Activated CD4-positive, CD25-positive, alpha-beta regulatory T cell (primary cell): ENCODE data around the gene SPATS2L.
"Not testable (repeated sequence)": the region's sequence is repeated elsewhere in the genome, so short reads cannot be mapped to it uniquely, and the experiment has no call there.

Source experiments
- DNase-seq, 4 experiments: peaks; one replicate each; lab custom pipeline; 2025; lab: John Stamatoyannopoulos, UW

The SPATS2L gene

GRCh38 chr2:200320344-200320743 is 13.9 kb downstream of the SPATS2L start:
- DNase-seq, result no peak

DNA sequence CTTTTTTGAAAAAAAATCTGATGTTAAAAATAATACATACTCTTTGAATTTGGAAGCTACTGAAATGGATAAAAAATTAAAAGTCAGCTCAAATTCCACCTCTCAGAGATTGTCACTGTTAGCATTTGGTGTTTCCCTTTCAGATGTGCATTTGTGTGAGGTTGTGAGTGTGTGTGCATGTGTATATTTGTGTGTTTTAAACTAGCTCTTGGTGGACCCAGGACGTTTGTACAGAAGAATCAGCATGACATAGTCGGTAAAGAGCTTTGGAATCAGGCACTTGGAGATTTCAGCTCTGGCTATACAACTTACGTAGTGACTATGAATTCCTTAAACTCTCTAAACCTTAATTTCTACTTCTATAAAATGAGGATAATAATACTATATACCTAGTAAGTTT is 14.5 kb downstream of the SPATS2L start:
- DNase-seq, result no peak

- DNase-seq, result no peak
Observed at GRCh38 chr2:200321780-200322534, 15.5 kb downstream of the SPATS2L start.

DNA sequence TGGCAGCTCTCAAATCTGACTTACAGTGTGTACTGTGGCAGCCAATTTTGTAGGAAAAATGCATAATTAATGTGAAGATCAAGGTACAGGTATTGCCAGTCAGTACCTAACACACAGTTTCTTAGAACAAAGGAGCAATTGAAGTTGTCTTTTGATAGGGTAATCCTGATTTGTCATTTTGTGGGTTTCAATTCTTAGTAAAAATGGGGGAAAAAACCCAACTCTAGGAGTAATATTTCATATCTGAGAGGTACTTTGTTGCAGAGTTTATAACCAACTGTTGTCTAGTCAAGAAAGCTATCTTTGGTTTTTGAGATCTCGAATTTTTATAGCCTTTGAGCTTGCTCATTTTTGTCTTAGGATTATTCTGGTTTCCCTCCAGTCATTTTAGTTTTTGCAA is 16.1 kb downstream of the SPATS2L start:
- no peak for DNase-seq

- DNase-seq, result no peak
Observed at GRCh38 chr2:200324362-200324761, 17.9 kb downstream of the SPATS2L start.

DNA sequence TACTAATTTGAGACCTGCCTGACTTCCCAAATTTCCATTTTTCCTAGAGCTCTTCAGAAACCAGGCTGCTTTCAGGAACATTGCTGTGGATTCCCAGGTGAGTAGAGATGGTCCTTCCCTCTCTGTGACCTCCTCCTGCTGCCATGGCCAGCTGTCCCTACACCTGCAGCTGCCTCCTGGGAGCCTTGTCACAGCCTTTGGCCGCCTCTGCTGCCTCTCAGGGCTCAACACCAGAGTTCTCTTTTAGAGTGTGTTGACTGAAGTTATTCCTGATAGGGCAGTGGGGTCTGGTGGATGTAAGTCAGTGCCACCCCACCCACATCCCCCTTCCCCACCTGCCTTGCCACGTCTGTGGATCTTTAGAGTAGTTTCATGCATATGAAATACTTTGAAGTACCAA is 22.9 kb downstream of the SPATS2L start:
- DNase-seq, result no peak

- DNase-seq, result no peak
Observed at GRCh38 chr2:200329798-200330197, 23.3 kb downstream of the SPATS2L start.

DNA sequence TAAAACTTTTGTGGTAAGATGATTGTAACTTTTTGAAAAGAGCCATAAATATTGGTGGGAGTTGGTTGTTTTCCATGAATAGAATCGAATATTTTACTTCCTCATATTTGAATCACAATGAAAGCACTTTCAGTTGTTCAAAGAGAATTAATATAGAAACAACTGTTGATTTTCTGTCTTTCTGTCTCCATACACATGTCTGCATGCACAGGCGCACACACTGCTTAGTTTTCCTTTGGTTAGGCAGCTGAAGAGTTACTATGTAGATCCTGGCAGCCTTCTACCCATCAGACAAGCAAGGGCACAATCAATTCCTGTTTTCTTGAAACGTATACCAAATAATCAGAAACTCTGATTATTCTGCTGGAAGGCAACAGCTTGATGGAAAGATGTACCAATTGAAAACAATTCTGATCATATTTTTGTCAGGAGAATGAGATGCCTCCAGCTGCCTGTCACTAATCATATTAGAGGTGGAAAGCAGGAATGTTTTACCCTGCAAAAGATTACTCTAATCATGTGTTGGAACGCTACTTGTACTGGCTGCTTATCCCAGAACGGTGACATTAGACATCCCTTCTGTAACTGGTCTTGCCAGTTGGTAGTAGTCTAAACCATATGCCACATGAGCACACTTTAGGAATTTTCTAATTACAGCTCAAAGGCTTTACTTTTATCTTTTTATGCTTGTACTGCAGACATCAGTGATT is 24.0 kb downstream of the SPATS2L start:
- no peak for DNase-seq

GRCh38 chr2:200331061-200331400 is 24.5 kb downstream of the SPATS2L start:
- DNase-seq, result no peak

DNA sequence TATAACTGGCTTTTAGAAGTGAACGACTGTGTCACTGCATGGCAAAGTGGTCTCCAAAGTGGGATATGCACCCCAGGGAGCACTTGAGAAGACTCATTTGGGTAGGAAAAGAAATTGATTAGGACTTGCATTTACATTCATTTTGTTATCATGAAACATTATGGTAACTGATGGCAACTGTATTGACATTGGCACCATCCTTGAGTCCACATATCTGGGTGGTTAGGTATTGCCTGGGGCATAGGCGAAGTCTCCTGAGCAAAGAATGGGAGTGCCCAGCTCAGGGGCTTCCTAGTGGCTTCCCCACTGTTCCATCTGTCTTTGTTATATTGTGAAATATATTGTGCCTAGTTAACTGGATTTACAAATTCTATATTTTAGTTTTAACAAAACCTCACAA is 29.2 kb downstream of the SPATS2L start:
- no peak for DNase-seq

- DNase-seq, result no peak
Observed at GRCh38 chr2:200336980-200337615, 30.6 kb downstream of the SPATS2L start.

GRCh38 chr2:200337621-200338020 is 31.1 kb downstream of the SPATS2L start:
- DNase-seq, result no peak

- DNase-seq, result no peak
Observed at GRCh38 chr2:200338692-200339091, 32.2 kb downstream of the SPATS2L start.

DNA sequence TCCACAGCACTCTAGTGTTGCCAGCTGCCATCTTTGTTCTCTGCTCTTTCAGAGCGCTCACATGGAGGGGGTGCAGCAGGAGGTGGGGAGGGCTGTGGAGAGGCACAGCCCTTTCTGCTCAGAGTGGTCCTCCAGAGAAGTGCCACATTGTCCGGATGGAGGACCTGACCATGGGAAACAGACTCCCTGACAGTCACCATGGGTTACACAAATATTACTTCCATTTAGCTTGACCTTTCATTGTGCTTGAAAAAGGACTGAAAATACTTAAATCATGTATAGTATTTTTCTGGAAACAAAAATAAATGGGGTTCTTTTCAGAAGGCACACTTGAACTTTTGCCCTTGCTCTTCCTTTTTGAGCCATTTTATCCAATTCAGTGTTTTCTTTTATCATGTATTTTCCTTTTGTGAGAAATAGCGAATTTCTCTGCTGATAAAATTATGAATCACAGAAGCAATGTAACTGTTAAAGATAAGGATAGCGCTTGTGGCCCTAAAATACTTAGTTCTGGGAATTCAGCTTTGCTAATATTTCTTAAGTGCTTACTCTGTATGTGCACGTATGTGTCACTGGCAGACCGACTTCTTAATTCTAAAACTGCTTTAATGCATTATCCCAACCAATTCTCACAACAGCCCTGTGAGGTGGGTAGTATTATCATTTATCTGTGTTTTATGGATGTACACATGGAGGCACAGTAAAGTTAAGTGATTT is 34.2 kb downstream of the SPATS2L start:
- DNase-seq, result no peak

- DNase-seq, result no peak
Observed at GRCh38 chr2:200341376-200341775, 34.9 kb downstream of the SPATS2L start.

DNA sequence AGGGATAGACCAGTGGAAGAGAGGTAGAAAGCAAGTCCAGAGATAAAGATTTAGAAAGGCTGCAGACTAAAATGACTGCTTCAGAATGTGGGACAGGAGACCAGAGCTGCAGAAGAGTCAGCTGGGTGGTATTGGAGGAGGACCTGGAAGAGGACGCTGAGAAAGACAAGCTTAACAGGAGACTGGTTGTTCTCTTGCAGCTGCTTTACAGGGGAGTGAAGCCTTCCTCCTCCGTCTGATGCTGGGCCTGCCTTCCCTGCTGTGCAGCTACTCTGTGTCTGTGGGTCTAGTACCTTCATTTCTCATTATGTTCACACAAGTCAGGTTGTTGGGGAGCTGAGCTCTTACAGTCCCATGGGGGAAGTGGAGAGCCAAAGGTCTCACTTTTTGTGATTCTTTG is 35.7 kb downstream of the SPATS2L start:
- DNase-seq, result no peak

DNA sequence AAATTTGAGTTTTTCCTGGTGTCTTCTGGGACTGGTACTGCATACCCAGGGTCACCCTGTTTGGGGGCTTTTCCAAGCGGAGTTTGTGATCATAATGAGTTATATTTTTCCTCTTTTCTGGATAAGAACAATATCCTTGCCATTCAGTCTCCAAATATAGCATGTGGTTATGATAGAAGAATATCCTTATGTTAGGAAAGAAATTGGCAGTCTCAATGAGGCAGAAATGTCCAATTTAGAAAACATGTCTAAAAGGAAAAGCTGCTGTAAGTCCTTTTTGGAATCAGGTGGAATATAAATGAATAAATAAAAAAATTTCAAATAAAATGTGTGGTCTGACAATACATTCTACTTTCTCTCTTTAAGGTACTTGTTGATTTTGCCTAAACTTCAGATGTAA is 36.2 kb downstream of the SPATS2L start:
- no peak for DNase-seq

DNA sequence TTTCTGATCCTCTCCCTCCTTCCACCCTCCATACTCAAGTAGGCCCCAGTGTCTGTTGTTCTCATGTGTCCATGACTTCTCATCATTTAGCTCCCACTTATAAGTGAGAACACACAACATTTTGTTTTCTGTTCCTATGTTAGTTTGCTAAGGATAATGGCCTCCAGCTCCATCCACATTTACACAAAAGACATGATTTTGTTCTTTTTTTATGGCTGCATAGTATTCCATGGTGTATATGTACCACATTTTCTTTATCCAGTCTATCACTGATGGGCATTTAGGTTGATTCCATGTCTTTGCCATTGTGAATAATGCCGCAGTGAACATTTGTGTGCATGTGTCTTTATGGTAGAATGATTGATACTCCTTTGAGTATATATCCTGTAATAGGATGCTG is 37.7 kb downstream of the SPATS2L start:
- not testable (repeated sequence) for DNase-seq

DNA sequence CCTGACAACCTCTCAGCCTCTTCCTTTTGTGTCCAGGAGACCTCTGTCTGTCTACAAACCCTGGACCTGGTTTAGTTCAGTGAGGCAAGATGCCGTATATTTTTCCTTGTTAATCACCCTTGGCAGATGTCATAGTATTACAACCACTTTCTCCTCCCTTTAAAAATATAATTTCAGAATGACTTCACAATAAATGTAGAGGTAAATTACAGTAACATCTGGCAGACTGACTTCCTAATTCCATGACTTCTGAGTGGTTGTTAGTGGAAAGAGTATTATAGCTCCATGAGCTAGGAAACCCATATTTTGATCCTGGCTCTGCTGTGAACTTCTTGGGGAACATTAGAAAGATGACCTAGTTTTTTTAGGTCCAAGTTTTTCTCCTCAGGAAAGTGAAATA is 39.5 kb downstream of the SPATS2L start:
- DNase-seq, result no peak

DNA sequence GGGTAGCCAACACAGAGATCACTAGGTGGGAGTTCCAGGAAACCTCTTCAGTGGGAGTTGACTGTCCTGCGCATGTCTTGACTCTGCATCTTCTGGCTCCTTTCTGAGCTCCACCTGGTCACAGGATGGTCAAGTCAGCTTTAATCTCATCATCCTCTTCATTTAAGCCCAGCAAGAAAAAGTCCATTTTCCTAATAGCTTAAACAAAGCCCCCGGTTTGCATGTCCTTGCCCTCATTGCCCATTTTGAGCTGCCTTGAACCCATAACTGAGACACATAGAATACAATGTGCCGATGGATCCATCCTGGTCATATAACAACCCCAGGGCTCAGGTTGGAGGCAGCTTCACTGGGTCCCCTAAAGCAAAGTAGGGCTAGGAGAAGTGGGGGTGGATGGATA is 40.8 kb downstream of the SPATS2L start:
- no peak for DNase-seq

- no peak for DNase-seq
Observed at GRCh38 chr2:200348897-200349563, 42.5 kb downstream of the SPATS2L start.

DNA sequence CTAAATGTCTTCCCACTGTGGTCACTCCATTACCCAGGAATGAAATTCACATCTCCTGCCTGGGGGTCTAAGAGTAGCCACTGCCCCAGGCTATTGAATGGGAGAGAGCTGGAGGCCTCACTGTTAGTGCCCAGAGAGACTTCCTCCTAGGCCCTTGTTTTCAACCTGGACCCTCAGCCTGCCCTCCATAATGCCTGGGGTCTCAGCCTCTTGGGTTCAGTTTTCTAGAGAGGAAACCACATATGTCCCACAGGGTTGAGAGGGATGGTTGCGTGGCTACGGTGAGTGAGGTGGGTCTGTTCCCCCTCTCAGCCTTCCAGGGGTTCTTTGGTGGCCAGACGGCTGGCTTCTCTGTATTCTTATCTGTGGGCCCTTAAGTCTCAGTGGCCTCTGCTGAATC is 43.4 kb downstream of the SPATS2L start:
- DNase-seq, result no peak
